ENCODE data around the gene CISH. TPM values are rescaled to one million over a fixed set of nuclear protein-coding genes. Genes with fewer than 3 reads are reported as not detected.

The CISH gene
- 2.3 and 2.6 TPM in 2 replicates for total RNA-seq (2013; cell fraction: nucleolus; rRNA removed)
- total RNA-seq (2014; rRNA removed) (2.3 and 2.5 TPM in 2 replicates), total RNA-seq (2014; rRNA removed; fragmentation: Illumina TruSeq; extraction: Trizol) (0.94 and 1.0 TPM in 2 replicates), total RNA-seq (2021) (4.4 and 5.1 TPM in 2 replicates), polyA plus RNA-seq (2011; rRNA removed) (0.20 and 0.41 TPM in 2 replicates), polyA plus RNA-seq (2014; fragmentation: Illumina TruSeq; extraction: Trizol) (1.4 and 2.7 TPM in 2 replicates), polyA plus RNA-seq (2014; fragmentation: Nextera tagmentation; extraction: Ambion mirVana) (under 1 TPM; 0.21 to 0.57 TPM), polyA plus RNA-seq (2014; rRNA removed) (3.2 and 3.7 TPM in 2 replicates), polyA plus RNA-seq (2016; fragmentation: Nextera tagmentation; extraction: Ambion mirVana) (1 to 10 TPM; 1.1 to 2.5 TPM), polyA minus RNA-seq (2011; rRNA and poly(A)+ RNA removed) (1.6 and 1.9 TPM in 2 replicates), Bru-seq, nascent RNA (percentile 53 among the genes with signal in this experiment), BruChase-seq, experiment 1, labeled RNA remaining after a 6-hour chase (percentile 34 among the genes with signal in this experiment), BruChase-seq, experiment 2, labeled RNA remaining after a 2-hour chase (percentile 43 among the genes with signal in this experiment)
- polyA plus RNA-seq (2011; ENCODE audit: low read depth): 0.25 TPM
- polyA plus RNA-seq (2011; cell fraction: cytosol; rRNA removed): 0.97 and 1.0 TPM in 2 replicates
- polyA plus RNA-seq (2011; cell fraction: nucleus; rRNA removed): 1.8 and 2.2 TPM in 2 replicates
- polyA plus RNA-seq (2012): 1.4 and 1.5 TPM in 2 replicates
- polyA minus RNA-seq (2011; cell fraction: cytosol; rRNA and poly(A)+ RNA removed): 0.80 and 0.94 TPM in 2 replicates
- polyA minus RNA-seq (2011; cell fraction: nucleus; rRNA and poly(A)+ RNA removed): 1.9 and 3.2 TPM in 2 replicates
- long read RNA-seq, experiment 1, partial matches to known transcripts: 0 of 1 reads
- long read RNA-seq, experiment 1, other reads (novel, unspliced or antisense): 0 of 1 reads
- long read RNA-seq, experiment 2, partial matches to known transcripts: 1 of 2 reads
- long read RNA-seq, experiment 2, other reads (novel, unspliced or antisense): 0 of 2 reads

GRCh38 chr3:50611464-50612233, at the start of gene CISH:
TSS of gene CISH (minus strand) at chr3:50611774. CDS start at chr3:50611650, 124 bp downstream.
- intact Hi-C loops (cut with micrococcal nuclease; ENCODE audit: unreplicated experiment): loop anchor here (2.0 kb wide), 1 partner anchor 21 kb away; no protein-coding TSS in a partner anchor
- RAD21 ChIA-PET (ENCODE audit: unreplicated experiment): interaction anchor here (0.5 to 12.9 kb wide), 17 partner anchors 10 to 889 kb away, joined by 3 to 244 read pairs (median 5); partner anchors contain the start of genes C3orf18, CYB561D2, DCAF1 and HEMK1
- Histone ChIP-seq H3K4me1 (ENCODE audit: control insufficient read depth, insufficient read depth, low read length) (peaks cover 19% of the 10 kb centered on the region), H3K27ac (ENCODE audit: control insufficient read depth, insufficient read depth) (peak within 1 kb of the TSS; percentile 61), H3K9me3 (replicated peaks; ENCODE audit: control insufficient read depth, insufficient read depth, low read length) (no peaks in the 10 kb centered on the region), H3K9ac (ENCODE audit: control insufficient read depth, insufficient read depth, low read length) (peak within 1 kb of the TSS; percentile 75), H3K4me3 (peak within 1 kb of the TSS; percentile 85), H3K27me3 (replicated peaks in 1 of 2; ENCODE audit: control insufficient read depth in 2 of 2, insufficient read depth in 2 of 2, low read length in 1 of 2) (no peaks in the 10 kb centered on the region), H3K4me2 (ENCODE audit: control insufficient read depth, insufficient read depth) (peak within 1 kb of the TSS; percentile 97), H2AFZ (ENCODE audit: control insufficient read depth, low read depth, low read length) (peak within 1 kb of the TSS; percentile 50), H3K79me2 (ENCODE audit: control insufficient read depth, insufficient read depth, low read length) (no peaks in the 10 kb centered on the region), H4K20me1 (ENCODE audit: control insufficient read depth, insufficient read depth) (no peaks in the 10 kb centered on the region), H3K36me3 (ENCODE audit: control insufficient read depth in 2 of 2, insufficient read depth in 2 of 2, low read length in 1 of 2) (no peaks in the 10 kb centered on the region)
- under 1% methylated on average over 57 of the region's 75 CpGs for WGBS (ENCODE audit: insufficient coverage, insufficient replicate concordance, low lambda C conversion rate, missing lambda C conversion rate)
- ATAC-seq (peak; percentile 88), DNase-seq (ENCODE audit: low read depth, low spot score) (no peak), FAIRE-seq (peak; percentile 47)
- CTCF ChIA-PET: interaction anchor here (0.6 to 13.9 kb wide), 19 partner anchors 8 to 890 kb away, joined by 3 to 410 read pairs (median 4); partner anchors contain the start of genes C3orf18 and HEMK1
- SMC1A ChIA-PET (ENCODE audit: uncharacterized antibody, unreplicated experiment): interaction anchor here (0.6 to 11.4 kb wide), 12 partner anchors 10 to 275 kb away, joined by 3 to 186 read pairs (median 4); partner anchors contain the start of genes C3orf18 and HEMK1
- in situ Hi-C loops (cut with MboI): loop anchor here (5.0 to 25.0 kb wide), 3 partner anchors 34 to 1076 kb away; no protein-coding TSS in a partner anchor
- no TSS peak for BruUV-seq (replicated peaks)
- POLR2A ChIA-PET: interaction anchor here (1.0 to 5.0 kb wide), 7 partner anchors 10 to 274 kb away, joined by 3 to 54 read pairs (median 10); partner anchors contain the start of genes C3orf18 and HEMK1
- no peak for TF ChIP-seq NR2C2 (IDR thresholded peaks at IDR 0.05; ENCODE audit: borderline replicate concordance, control insufficient read depth, insufficient read length, low read depth)
- peak; percentile 35 to 61 (median 52) for TF ChIP-seq CTCF (IDR thresholded peaks at IDR 0.05 in 2 of 3, conservative IDR thresholded peaks at IDR 0.05 in 1 of 3; ENCODE audit: control insufficient read depth in 2 of 3, extremely low read depth in 1 of 3, insufficient read depth in 1 of 3, low read depth in 3 of 3, low read length in 3 of 3)
- peak; percentile 32 for TF ChIP-seq E4F1 (IDR thresholded peaks at IDR 0.05; ENCODE audit: borderline replicate concordance, partially characterized antibody)
- no peak for TF ChIP-seq YBX1 (IDR thresholded peaks at IDR 0.05)
- TF ChIP-seq TAF1 (IDR thresholded peaks at IDR 0.05; ENCODE audit: borderline replicate concordance, low read depth, low read length): peak; percentile 62; the same call in 1 of the 2 replicates
- TF ChIP-seq ZNF384 (IDR thresholded peaks at IDR 0.05; ENCODE audit: borderline replicate concordance, low read depth, low read length): no peak
- TF ChIP-seq IKZF1 (conservative IDR thresholded peaks at IDR 0.05): peak; percentile 72
- peak; percentile 50 for TF ChIP-seq DPF2 (IDR thresholded peaks at IDR 0.05)
- TF ChIP-seq IRF3 (IDR thresholded peaks at IDR 0.05): peak; percentile 35; the same call in 1 of the 2 replicates
- no peak for TF ChIP-seq CHD2 (IDR thresholded peaks at IDR 0.05; ENCODE audit: borderline replicate concordance, low read depth, low read length)
- no peak for TF ChIP-seq PAX5 (IDR thresholded peaks at IDR 0.05; ENCODE audit: borderline replicate concordance, low read depth, low read length)
- no peak for TF ChIP-seq TCF12 (IDR thresholded peaks at IDR 0.05; ENCODE audit: low read depth, low read length)
- TF ChIP-seq BCL11A (IDR thresholded peaks at IDR 0.05; ENCODE audit: low read depth, low read length): no peak

All from GM12878 (cell line).